ENCODE results near the gene METTL22.

DNA sequence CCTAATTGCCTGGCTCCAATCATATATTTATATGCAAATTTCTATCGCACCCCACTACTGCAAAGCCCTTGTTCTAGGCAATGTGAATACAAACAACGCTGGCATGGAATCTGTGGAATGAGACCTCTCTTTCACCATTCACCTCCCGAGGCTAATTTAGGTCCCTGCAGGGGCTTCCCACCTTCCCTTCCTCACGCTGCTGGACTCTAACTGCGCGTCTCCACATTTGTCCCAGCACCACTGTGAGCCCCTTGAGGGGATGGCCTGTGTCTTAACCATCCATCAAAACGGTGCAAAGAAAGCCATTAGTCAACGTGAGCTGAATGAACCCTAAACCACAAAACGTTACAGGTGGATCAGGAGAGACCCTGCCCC lies 32.8 kb upstream of the METTL22 start:
- TF ChIP-seq, protein P1, sequence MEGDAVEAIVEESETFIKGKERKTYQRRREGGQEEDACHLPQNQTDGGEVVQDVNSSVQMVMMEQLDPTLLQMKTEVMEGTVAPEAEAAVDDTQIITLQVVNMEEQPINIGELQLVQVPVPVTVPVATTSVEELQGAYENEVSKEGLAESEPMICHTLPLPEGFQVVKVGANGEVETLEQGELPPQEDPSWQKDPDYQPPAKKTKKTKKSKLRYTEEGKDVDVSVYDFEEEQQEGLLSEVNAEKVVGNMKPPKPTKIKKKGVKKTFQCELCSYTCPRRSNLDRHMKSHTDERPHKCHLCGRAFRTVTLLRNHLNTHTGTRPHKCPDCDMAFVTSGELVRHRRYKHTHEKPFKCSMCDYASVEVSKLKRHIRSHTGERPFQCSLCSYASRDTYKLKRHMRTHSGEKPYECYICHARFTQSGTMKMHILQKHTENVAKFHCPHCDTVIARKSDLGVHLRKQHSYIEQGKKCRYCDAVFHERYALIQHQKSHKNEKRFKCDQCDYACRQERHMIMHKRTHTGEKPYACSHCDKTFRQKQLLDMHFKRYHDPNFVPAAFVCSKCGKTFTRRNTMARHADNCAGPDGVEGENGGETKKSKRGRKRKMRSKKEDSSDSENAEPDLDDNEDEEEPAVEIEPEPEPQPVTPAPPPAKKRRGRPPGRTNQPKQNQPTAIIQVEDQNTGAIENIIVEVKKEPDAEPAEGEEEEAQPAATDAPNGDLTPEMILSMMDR (IDR thresholded peaks at IDR 0.05 in 8 of 11, conservative IDR thresholded peaks at IDR 0.05 in 3 of 11), result no peak
- TF ChIP-seq POLR2A (IDR thresholded peaks at IDR 0.05), result no peak
